Endodermal cell (in vitro differentiated cells): Measurements from ENCODE around the gene RAB3A. TPM values are rescaled to one million over a fixed set of nuclear protein-coding genes. Genes with fewer than 3 reads are reported as not detected.

Experiments used
- DNase-seq: peaks from one replicate; pipeline ENCODE4 v3.0.0-alpha.2; 2017
- H3K27ac ChIP-seq: 2 replicates; pipeline ENCODE4 v1.5.1; 2013; ENCODE audit warnings: mild to moderate bottlenecking, low read depth, low read length, moderate library complexity
- H3K27me3 ChIP-seq: 2 replicates; pipeline ENCODE4 v1.6.1; 2013; ENCODE audit warnings: mild to moderate bottlenecking, low read length, moderate library complexity; ENCODE audit not compliant: insufficient read depth, control insufficient read depth, poor library complexity, severe bottlenecking
- H3K36me3 ChIP-seq: 2 replicates; pipeline ENCODE4 v1.7.0; 2013; ENCODE audit warnings: mild to moderate bottlenecking, low read length, moderate library complexity; ENCODE audit not compliant: control insufficient read depth, insufficient read depth
- H3K4me1 ChIP-seq: one replicate; pipeline ENCODE4 v1.7.0; 2013; ENCODE audit warnings: low read length; ENCODE audit not compliant: control insufficient read depth, insufficient read depth
- H3K4me3 ChIP-seq: 2 replicates; pipeline ENCODE4 v1.5.1; 2013; ENCODE audit warnings: mild to moderate bottlenecking, low read length, moderate library complexity
- H3K9ac ChIP-seq: 2 replicates; pipeline ENCODE4 v1.6.1; 2013; ENCODE audit warnings: mild to moderate bottlenecking, low read length, moderate library complexity; ENCODE audit not compliant: poor library complexity, severe bottlenecking; ENCODE audit errors: extremely low read depth
- H3K9me3 ChIP-seq: 2 replicates; pipeline ENCODE4 v1.6.1; 2013; ENCODE audit warnings: mild to moderate bottlenecking, low read length, moderate library complexity; ENCODE audit not compliant: control insufficient read depth
- H3K27ac Mint-ChIP-seq: 2 replicates; pipeline ENCODE4 v1.8.0; 2020; ENCODE audit warnings: mixed read lengths
- H3K27me3 Mint-ChIP-seq: 2 replicates; pipeline ENCODE4 v1.8.0; 2021; ENCODE audit warnings: mild to moderate bottlenecking, mixed read lengths; ENCODE audit not compliant: insufficient read depth
- H3K36me3 Mint-ChIP-seq: 2 replicates; pipeline ENCODE4 v1.8.0; 2020; ENCODE audit warnings: low read depth, mixed read lengths
- H3K4me1 Mint-ChIP-seq: 2 replicates; pipeline ENCODE4 v1.8.0; 2020; ENCODE audit warnings: mixed read lengths
- H3K4me3 Mint-ChIP-seq: 2 replicates; pipeline ENCODE4 v1.8.0; 2020; ENCODE audit warnings: mild to moderate bottlenecking, moderate library complexity, mixed read lengths
- H3K9me3 Mint-ChIP-seq: 2 replicates; pipeline ENCODE4 v1.8.0; 2020; ENCODE audit warnings: mild to moderate bottlenecking, mixed read lengths
- CTCF ChIP-seq: fragments of 200-600 bp; sonication (generic); conservative IDR thresholded peaks from 2 replicates; pipeline ENCODE4 v1.5.0; 2021; ENCODE audit warnings: antibody characterized with exemption, mild to moderate bottlenecking
- WGBS, 2 experiments: methylation state at CpG; one replicate each; pipeline versions ENCODE4 v1.1.5 to v1.1.7; 2013; ENCODE audit warnings: missing lambda C conversion rate in 2 of 2, mixed read lengths in 1 of 2; ENCODE audit not compliant: insufficient coverage in 1 of 2, insufficient read length in 1 of 2; 5-methylcytosine and 5-hydroxymethylcytosine counted together
- total RNA-seq, 2 donors: library from RNA; stranded (reverse); fragmentation: NEBNext Ultra II Directional in 1 of 2; extraction: Animal tissue kit (Norgen Biotek cat#: 25700) in 1 of 2; gene quantifications; 2 replicates in 1 of 2; 3 replicates in 1 of 2; pipeline ENCODE4 v1.2.1, GENCODE V29; 2021

RAB3A gene
- total RNA-seq, 2 donors from 2014 or later, result 3.6 to 3.9 TPM

- Histone ChIP-seq H3K27ac (no peak overlapping the region), H3K9me3 (no peaks in the 10 kb centered on the region), H3K4me1 (no peaks in the 10 kb centered on the region), H3K9ac (no peak overlapping the region), H3K4me3 (peak overlapping the region; percentile 93), H3K27me3 (no peaks in the 10 kb centered on the region), H3K36me3 (peaks cover 8% of the 10 kb centered on the region)
- Mint-ChIP-seq H3K4me1 (peaks cover 10% of the 10 kb centered on the region), H3K27ac (peak overlapping the region; percentile 30), H3K27me3 (no peaks in the 10 kb centered on the region), H3K9me3 (no peaks in the 10 kb centered on the region), H3K4me3 (peak overlapping the region; percentile 82), H3K36me3 (peaks cover 16% of the 10 kb centered on the region)
- WGBS, 2 experiments, result 79 to 81% methylated on average over 10 to 12 of the region's 12 CpGs
- no peak for TF ChIP-seq CTCF
- no peak for DNase-seq
Observed at GRCh38 chr19:18194181-18194530, 9.7 kb downstream of the RAB3A start.

DNA sequence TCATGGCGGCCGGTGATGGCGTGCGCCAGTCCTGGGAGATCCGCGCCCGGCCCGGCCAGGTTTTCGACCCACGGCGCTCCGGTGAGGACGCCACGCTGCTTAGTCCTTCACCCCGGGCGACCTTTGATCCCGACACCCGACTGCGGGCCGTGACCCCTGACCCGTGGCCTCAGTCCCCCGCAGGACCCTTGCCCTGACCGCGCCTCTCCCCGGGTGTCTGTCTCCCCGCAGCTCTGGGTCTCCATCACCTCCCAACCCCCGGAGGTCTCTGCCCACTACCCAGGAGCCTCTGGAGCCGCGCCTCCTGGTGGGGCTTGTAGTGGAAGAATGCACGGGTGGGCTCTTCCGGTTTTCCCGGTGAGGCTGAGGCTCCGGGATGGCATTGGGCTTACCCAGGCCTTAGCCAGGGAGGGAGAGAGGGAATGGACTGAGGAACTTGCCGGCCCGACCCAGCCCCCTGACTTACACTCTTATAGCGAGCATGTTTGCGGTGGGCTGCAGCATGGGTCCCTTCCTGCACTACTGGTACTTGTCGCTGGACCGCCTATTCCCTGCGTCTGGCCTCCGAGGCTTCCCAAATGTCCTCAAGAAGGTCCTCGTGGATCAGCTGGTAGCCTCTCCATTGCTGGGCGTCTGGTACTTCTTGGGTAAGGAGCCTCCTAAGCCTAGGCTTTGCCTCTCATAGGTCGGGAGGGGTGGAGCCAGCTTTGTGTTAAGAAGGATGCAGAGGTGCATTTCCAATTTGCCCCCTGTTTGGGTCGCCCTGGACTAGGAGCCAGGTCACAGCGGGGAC, 10.3 kb downstream of the RAB3A start:
- peaks cover 14% of the 10 kb centered on the region for H3K36me3 Mint-ChIP-seq
- TF ChIP-seq CTCF, result peak; percentile 15
- no peaks in the 10 kb centered on the region for H3K4me1 ChIP-seq
- H3K9ac ChIP-seq, result peak overlapping the region; percentile 49
- H3K9me3 ChIP-seq, result no peaks in the 10 kb centered on the region
- peak overlapping the region; percentile 93 for H3K4me3 ChIP-seq
- no peaks in the 10 kb centered on the region for H3K27me3 ChIP-seq
- H3K36me3 ChIP-seq, result peaks cover 8% of the 10 kb centered on the region
- peak overlapping the region; percentile 82 for H3K4me3 Mint-ChIP-seq
- no peaks in the 10 kb centered on the region for H3K9me3 Mint-ChIP-seq
- H3K4me1 Mint-ChIP-seq, result peaks cover 10% of the 10 kb centered on the region
- DNase-seq, result peak; percentile 67
- no peaks in the 10 kb centered on the region for H3K27me3 Mint-ChIP-seq
- peak overlapping the region; percentile 57 for H3K27ac ChIP-seq
- peak overlapping the region; percentile 90 for H3K27ac Mint-ChIP-seq
- WGBS, 2 experiments, result 7 to 23% methylated on average over 7 to 46 of the region's 46 CpGs

DNA sequence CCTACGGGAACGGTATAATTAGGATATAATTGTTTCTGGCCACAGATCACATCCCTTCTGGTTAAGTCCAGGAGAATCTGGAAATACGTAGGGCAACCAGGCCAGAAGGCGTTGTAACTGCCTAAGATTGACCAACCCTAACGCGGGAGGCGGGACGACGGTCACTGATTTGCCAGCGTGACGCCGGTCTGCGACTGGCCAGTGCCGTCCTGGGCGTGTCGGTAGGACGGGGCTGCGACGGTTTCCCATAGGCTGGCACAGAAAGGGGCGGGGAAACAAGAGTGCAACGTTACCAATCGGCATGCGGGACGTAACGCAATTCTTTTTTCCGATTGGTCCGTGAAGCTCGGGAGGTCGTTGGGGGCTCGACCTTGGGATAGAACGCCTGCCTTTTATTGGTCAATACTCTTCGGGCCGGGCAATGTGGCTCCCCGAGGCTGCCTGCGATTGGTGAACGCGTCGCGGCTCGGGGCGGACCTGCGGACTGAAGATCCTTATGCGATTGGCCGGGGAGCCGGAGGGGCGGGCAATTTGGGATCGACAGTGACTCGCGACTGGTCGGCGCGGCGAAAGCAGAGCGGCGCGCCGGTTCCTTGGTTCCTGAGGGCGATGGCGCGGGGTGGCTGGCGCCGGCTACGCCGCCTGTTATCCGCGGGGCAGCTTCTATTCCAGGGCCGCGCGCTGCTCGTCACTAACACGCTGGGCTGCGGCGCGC, 11.0 kb downstream of the RAB3A start, which contains the start of gene MPV17L2:
MPV17L2 (plus strand) TSS at position 546 of the 715 bp plus-strand sequence; CDS start at position 610, 64 bp downstream.
- TF ChIP-seq CTCF, result no peak
- Histone ChIP-seq H3K27me3 (no peaks in the 10 kb centered on the region), H3K36me3 (peaks cover 8% of the 10 kb centered on the region), H3K4me1 (no peaks in the 10 kb centered on the region), H3K27ac (peak within 1 kb of the TSS; percentile 57), H3K9ac (peak within 1 kb of the TSS; percentile 53), H3K9me3 (no peaks in the 10 kb centered on the region), H3K4me3 (peak within 1 kb of the TSS; percentile 93)
- peak; percentile 100 for DNase-seq
- Mint-ChIP-seq H3K27ac (peak within 1 kb of the TSS; percentile 92), H3K4me1 (peaks cover 10% of the 10 kb centered on the region), H3K9me3 (no peaks in the 10 kb centered on the region), H3K36me3 (peaks cover 8% of the 10 kb centered on the region), H3K4me3 (peak within 1 kb of the TSS; percentile 82), H3K27me3 (no peaks in the 10 kb centered on the region)
- WGBS, 2 experiments, result 0 to 1% methylated on average over 56 to 74 of the region's 74 CpGs
